Liver (tissue), 9 donors: ENCODE measurements around the gene ZNF564. TPM values are rescaled to one million over a fixed set of nuclear protein-coding genes. Genes with fewer than 3 reads are reported as not detected.
A peak's percentile ranks its signal among the peaks of the same experiment; 100 is the strongest.

ENCODE experiments used
- DNase-seq: peaks from one replicate; pipeline ENCODE4 v3.0.0-alpha.2; 2017; ENCODE audit warnings: low spot score
- H3K27ac ChIP-seq, 2 donors: one replicate each; pipeline ENCODE4 v1.7.0; 2013; ENCODE audit warnings: inconsistent platforms in 2 of 2, low read length in 2 of 2, control low read depth in 1 of 2, low read depth in 1 of 2, mild to moderate bottlenecking in 1 of 2
- H3K27me3 ChIP-seq, 4 donors: one replicate each; pipeline versions ENCODE4 v1.6.1 to v1.7.0; 2013; ENCODE audit warnings: low read length in 3 of 4, inconsistent platforms in 1 of 4, mild to moderate bottlenecking in 1 of 4, moderate library complexity in 1 of 4; ENCODE audit not compliant: control insufficient read depth in 4 of 4, insufficient read depth in 4 of 4
- H3K36me3 ChIP-seq, 4 donors: one replicate each; pipeline versions ENCODE4 v1.6.1 to v1.7.0; 2013; ENCODE audit warnings: low read length in 3 of 4, mild to moderate bottlenecking in 3 of 4, low read depth in 1 of 4, moderate library complexity in 1 of 4; ENCODE audit not compliant: control insufficient read depth in 4 of 4, insufficient read depth in 3 of 4
- H3K4me1 ChIP-seq, 4 donors: one replicate each; pipeline versions ENCODE4 v1.6.1 to v1.7.0; 2013; ENCODE audit warnings: low read length in 3 of 4, mild to moderate bottlenecking in 3 of 4, moderate library complexity in 1 of 4; ENCODE audit not compliant: control insufficient read depth in 4 of 4, insufficient read depth in 4 of 4
- H3K4me3 ChIP-seq, 3 donors: one replicate each; pipeline versions ENCODE4 v1.6.1 to v1.7.0; 2013; ENCODE audit warnings: low read length in 3 of 3, control low read depth in 1 of 3, low read depth in 1 of 3, mild to moderate bottlenecking in 1 of 3
- H3K9ac ChIP-seq, 2 donors: one replicate each; pipeline ENCODE4 v1.7.0; 2013; ENCODE audit warnings: low read length in 2 of 2, mild to moderate bottlenecking in 2 of 2, moderate library complexity in 2 of 2, control low read depth in 1 of 2, low read depth in 1 of 2
- H3K9me3 ChIP-seq, 4 donors: one replicate each; pipeline versions ENCODE4 v1.6.1 to v1.7.0; 2013; ENCODE audit warnings: low read length in 3 of 4; ENCODE audit not compliant: control insufficient read depth in 4 of 4
- EGR1 ChIP-seq, 2 donors: IDR thresholded peaks; 2 replicates each; pipeline ENCODE4 v1.6.1; 2016 to 2018; ENCODE audit warnings: antibody characterized with exemption in 2 of 2, low read depth in 2 of 2
- FOXA1 ChIP-seq: IDR thresholded peaks from 2 replicates; pipeline ENCODE4 v1.6.1; 2016; ENCODE audit warnings: antibody characterized with exemption
- FOXA2 ChIP-seq: IDR thresholded peaks from 2 replicates; pipeline ENCODE4 v1.6.1; 2016; ENCODE audit warnings: antibody characterized with exemption
- GABPA ChIP-seq, 2 donors: IDR thresholded peaks in 1 of 2; conservative IDR thresholded peaks in 1 of 2; 2 replicates each; pipeline ENCODE4 v1.6.1; 2016; ENCODE audit warnings: antibody characterized with exemption in 2 of 2, mild to moderate bottlenecking in 1 of 2, moderate library complexity in 1 of 2
- HNF4A ChIP-seq, 2 donors: conservative IDR thresholded peaks; 2 replicates each; pipeline ENCODE4 v1.6.1; 2016; ENCODE audit warnings: antibody characterized with exemption in 2 of 2, mild to moderate bottlenecking in 2 of 2
- HNF4G ChIP-seq: IDR thresholded peaks from 2 replicates; pipeline ENCODE4 v1.6.1; 2016; ENCODE audit warnings: antibody characterized with exemption
- JUND ChIP-seq, 2 donors: IDR thresholded peaks; 2 replicates each; pipeline ENCODE4 v1.6.1; 2016; ENCODE audit warnings: antibody characterized with exemption in 2 of 2
- NR2F2 ChIP-seq: IDR thresholded peaks from 2 replicates; pipeline ENCODE4 v1.6.1; 2016; ENCODE audit warnings: antibody characterized with exemption
- RAD21 ChIP-seq, 2 donors: IDR thresholded peaks; 2 replicates each; pipeline ENCODE4 v1.6.1; 2016; ENCODE audit warnings: antibody characterized with exemption in 2 of 2, mild to moderate bottlenecking in 2 of 2
- RXRA ChIP-seq, 2 donors: IDR thresholded peaks; 2 replicates each; pipeline ENCODE4 v1.6.1; 2017 to 2018; ENCODE audit warnings: antibody characterized with exemption in 2 of 2, mild to moderate bottlenecking in 1 of 2
- SP1 ChIP-seq: IDR thresholded peaks from 2 replicates; pipeline ENCODE4 v1.6.1; 2018; ENCODE audit warnings: antibody characterized with exemption, mild to moderate bottlenecking
- TAF1 ChIP-seq: conservative IDR thresholded peaks from 2 replicates; pipeline ENCODE4 v1.6.1; 2016; ENCODE audit warnings: antibody characterized with exemption, mild to moderate bottlenecking
- ZBTB33 ChIP-seq: IDR thresholded peaks from 2 replicates; pipeline ENCODE4 v1.6.1; 2016; ENCODE audit warnings: antibody characterized with exemption
- WGBS: extraction: QIAGEN DNeasy Blood & Tissue Kit; methylation state at CpG from one replicate; pipeline ENCODE4 v1.1.7; 2013; 5-methylcytosine and 5-hydroxymethylcytosine counted together
- polyA plus RNA-seq, 2 donors: library from polyadenylated mRNA; stranded (reverse) in 1 of 2; unstranded in 1 of 2; fragments of 200-250 nt in 1 of 2; fragments of >200 nt in 1 of 2; fragmentation: Nextera tagmentation in 1 of 2; extraction: Ambion mirVana in 1 of 2; gene quantifications; one replicate each; pipeline versions ENCODE4 v1.2.1 to v1.2.3, GENCODE V29; 2013 to 2015
- total RNA-seq, 2 donors: library from RNA; depleted of rRNA; stranded (reverse); fragments of >200 nt; gene quantifications; one replicate each; pipeline ENCODE4 v1.2.3, GENCODE V29; 2014
- TF ChIP-seq, protein P1 (sequence below): IDR thresholded peaks from 2 replicates; pipeline ENCODE4 v1.6.1; 2016; ENCODE audit warnings: antibody characterized with exemption
- TF ChIP-seq, protein P2 (sequence below): IDR thresholded peaks from 2 replicates; pipeline ENCODE4 v1.6.1; 2016; ENCODE audit warnings: antibody characterized with exemption, mild to moderate bottlenecking
- TF ChIP-seq, protein P3 (sequence below): fragments of 150-350 bp; IDR thresholded peaks from 2 replicates; pipeline ENCODE4 v1.5.1; 2017; ENCODE audit warnings: improper control_type of control experiment, low read depth, low read length; ENCODE audit not compliant: missing input control
- donor health status: healthy.
- donor health status: healthy.
- donor health status: healthy.
- donor health status: healthy.
- donor health status: healthy.

The ZNF564 gene
- total and polyA plus RNA-seq, 4 donors: 2.4 to 8.6 (median 5.8) TPM

DNA sequence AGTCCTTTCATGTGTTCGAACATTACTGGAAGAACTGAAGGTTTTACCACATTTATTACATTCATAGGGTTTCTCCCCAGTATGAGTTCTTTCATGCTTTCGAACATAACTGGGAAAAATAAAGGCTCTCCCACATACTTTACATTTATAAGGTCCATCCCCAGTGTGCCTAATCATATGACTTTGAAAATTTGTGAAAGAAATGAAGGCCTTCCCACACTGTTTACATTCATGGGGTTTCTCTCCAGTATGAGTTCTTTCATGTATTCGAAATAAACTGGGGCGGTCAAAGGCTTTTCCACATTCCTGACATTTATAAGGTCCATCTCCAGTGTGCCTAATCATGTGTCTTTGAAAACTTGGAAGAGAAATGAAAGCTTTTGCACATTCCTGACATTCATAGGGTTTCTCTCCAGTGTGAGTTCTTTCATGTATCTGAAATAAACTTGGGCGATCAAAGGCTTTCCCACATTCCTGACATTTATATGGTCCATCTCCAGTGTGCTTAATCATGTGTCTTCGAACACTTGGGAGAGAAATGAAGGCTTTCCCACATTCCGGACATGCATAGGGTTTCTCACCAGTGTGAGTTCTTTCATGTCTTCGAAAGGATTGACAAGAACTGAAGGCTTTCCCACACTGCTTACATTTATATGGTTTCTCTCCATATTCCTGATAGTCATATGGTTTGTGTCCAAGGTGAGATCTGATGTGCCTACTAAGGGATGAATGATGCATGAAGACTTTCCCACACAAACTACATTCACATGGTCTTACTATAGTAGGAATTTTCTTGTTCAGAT, 24.0 kb downstream of the ZNF564 start:
- Histone ChIP-seq H3K9me3 (peaks cover 68 to 94% (median 74%) of the 10 kb centered on the region in 4 donors), H3K4me1 (no peaks in the 10 kb centered on the region), H3K27me3 (no peaks in the 10 kb centered on the region), H3K9ac (no peak overlapping the region), H3K36me3 (peaks cover 21 to 64% (median 60%) of the 10 kb centered on the region in 4 donors), H3K4me3 (peak overlapping the region in 2 of 3 donors; percentile 68 to 71), H3K27ac (no peak overlapping the region)
- DNase-seq: no peak
- TF ChIP-seq, protein P1, sequence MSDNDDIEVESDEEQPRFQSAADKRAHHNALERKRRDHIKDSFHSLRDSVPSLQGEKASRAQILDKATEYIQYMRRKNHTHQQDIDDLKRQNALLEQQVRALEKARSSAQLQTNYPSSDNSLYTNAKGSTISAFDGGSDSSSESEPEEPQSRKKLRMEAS: peak; percentile 6
- TF ChIP-seq RXRA (IDR thresholded peaks at IDR 0.05): no peak
- peak; percentile 41 for TF ChIP-seq ZBTB33
- 96% methylated on average over 8 of the region's 8 CpGs for WGBS

DNA sequence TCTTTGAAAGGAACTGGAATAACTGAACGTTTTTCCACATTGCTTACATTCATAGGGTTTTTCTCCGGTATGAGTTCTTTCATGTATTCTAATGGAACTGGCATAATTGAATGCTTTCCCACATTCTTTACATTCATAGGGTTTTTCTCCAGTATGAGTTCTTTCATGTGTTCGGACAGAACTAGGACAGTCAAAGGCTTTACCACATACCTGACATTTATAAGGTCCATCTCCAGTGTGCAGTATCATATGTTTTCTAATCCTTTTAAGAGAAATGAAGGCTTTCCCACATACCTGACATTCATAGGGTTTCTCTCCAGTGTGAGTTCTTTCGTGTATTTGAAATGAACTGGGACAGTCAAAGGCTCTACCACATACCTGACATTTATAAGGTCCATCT, 24.7 kb downstream of the ZNF564 start:
- DNase-seq: no peak
- Histone ChIP-seq H3K4me1 (no peaks in the 10 kb centered on the region), H3K36me3 (peaks cover 21 to 61% (median 56%) of the 10 kb centered on the region in 4 donors), H3K4me3 (peak overlapping the region in 2 of 3 donors; percentile 68 to 71), H3K9me3 (peaks cover 73 to 96% (median 77%) of the 10 kb centered on the region in 4 donors), H3K9ac (no peak overlapping the region), H3K27me3 (no peaks in the 10 kb centered on the region), H3K27ac (no peak overlapping the region)
- 98% methylated on average over 4 of the region's 4 CpGs for WGBS
- no peak for TF ChIP-seq FOXA1
- TF ChIP-seq EGR1 (IDR thresholded peaks at IDR 0.05; ENCODE audit: low read depth in 2 of 2): no peak
- no peak for TF ChIP-seq HNF4A (conservative IDR thresholded peaks at IDR 0.05)
- no peak for TF ChIP-seq TAF1
- TF ChIP-seq, protein P2, sequence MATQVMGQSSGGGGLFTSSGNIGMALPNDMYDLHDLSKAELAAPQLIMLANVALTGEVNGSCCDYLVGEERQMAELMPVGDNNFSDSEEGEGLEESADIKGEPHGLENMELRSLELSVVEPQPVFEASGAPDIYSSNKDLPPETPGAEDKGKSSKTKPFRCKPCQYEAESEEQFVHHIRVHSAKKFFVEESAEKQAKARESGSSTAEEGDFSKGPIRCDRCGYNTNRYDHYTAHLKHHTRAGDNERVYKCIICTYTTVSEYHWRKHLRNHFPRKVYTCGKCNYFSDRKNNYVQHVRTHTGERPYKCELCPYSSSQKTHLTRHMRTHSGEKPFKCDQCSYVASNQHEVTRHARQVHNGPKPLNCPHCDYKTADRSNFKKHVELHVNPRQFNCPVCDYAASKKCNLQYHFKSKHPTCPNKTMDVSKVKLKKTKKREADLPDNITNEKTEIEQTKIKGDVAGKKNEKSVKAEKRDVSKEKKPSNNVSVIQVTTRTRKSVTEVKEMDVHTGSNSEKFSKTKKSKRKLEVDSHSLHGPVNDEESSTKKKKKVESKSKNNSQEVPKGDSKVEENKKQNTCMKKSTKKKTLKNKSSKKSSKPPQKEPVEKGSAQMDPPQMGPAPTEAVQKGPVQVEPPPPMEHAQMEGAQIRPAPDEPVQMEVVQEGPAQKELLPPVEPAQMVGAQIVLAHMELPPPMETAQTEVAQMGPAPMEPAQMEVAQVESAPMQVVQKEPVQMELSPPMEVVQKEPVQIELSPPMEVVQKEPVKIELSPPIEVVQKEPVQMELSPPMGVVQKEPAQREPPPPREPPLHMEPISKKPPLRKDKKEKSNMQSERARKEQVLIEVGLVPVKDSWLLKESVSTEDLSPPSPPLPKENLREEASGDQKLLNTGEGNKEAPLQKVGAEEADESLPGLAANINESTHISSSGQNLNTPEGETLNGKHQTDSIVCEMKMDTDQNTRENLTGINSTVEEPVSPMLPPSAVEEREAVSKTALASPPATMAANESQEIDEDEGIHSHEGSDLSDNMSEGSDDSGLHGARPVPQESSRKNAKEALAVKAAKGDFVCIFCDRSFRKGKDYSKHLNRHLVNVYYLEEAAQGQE: no peak
- no peak for TF ChIP-seq NR2F2
- no peak for TF ChIP-seq ZBTB33
- no peak for TF ChIP-seq JUND (IDR thresholded peaks at IDR 0.05)
- TF ChIP-seq, protein P3, sequence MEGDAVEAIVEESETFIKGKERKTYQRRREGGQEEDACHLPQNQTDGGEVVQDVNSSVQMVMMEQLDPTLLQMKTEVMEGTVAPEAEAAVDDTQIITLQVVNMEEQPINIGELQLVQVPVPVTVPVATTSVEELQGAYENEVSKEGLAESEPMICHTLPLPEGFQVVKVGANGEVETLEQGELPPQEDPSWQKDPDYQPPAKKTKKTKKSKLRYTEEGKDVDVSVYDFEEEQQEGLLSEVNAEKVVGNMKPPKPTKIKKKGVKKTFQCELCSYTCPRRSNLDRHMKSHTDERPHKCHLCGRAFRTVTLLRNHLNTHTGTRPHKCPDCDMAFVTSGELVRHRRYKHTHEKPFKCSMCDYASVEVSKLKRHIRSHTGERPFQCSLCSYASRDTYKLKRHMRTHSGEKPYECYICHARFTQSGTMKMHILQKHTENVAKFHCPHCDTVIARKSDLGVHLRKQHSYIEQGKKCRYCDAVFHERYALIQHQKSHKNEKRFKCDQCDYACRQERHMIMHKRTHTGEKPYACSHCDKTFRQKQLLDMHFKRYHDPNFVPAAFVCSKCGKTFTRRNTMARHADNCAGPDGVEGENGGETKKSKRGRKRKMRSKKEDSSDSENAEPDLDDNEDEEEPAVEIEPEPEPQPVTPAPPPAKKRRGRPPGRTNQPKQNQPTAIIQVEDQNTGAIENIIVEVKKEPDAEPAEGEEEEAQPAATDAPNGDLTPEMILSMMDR: no peak
- no peak for TF ChIP-seq FOXA2
- TF ChIP-seq SP1: no peak
- no peak for TF ChIP-seq RAD21 (IDR thresholded peaks at IDR 0.05)
- no peak for TF ChIP-seq GABPA (IDR thresholded peaks at IDR 0.05 in 1 of 2, conservative IDR thresholded peaks at IDR 0.05 in 1 of 2)
- no peak for TF ChIP-seq HNF4G
- TF ChIP-seq, protein P1: no peak
